Fibroblast of skin of left biceps (primary cell): ENCODE results near the gene CEP162.
"Not testable (repeated sequence)": the region's sequence is repeated elsewhere in the genome, so short reads cannot be mapped to it uniquely, and the experiment has no call there.

Experiments
- DNase-seq, 2 experiments: peaks; one replicate each; pipeline ENCODE4 v3.0.0-alpha.2; 2013; ENCODE audit warnings: low read depth in 2 of 2

The CEP162 gene

DNA sequence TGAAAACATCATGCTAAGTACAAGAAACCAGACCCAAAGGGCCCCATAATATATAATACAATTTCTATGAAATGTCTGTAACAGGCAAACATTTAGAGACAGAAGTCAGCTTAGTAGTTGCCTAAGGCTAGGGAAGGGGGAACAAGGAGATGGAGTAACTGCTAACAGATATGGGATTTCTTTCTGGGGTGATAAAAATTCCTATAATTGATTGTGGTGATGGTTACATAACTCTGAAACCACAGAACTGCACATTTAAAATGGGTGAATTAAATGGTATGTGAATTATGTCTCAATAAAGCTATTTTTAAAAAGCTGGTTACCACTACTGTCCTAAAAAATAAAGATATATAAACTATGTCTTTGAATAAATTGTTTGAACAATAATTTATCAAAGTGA, 3.2 kb downstream of the CEP162 start:
- DNase-seq: peak; percentile 50 to 56

DNA sequence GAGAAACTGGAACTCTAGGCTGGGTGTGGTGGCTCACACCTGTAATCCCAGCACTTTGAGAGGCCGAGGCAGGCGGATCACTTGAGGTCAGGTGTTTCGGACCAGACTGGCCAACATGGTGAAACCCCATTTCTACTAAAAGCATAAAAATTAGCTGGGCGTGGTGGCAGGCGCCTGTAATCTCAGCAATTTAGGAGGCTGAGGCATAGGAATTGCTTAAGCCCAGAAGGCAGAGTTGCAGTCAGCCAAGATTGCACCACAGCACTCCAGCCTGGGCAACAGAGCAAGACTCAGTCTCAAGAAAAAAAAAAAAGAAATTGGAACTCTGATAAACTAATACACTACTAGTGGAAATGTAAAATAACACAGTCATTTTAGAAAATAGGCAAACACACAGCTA, 3.8 kb downstream of the CEP162 start:
- not testable (repeated sequence) for DNase-seq

DNA sequence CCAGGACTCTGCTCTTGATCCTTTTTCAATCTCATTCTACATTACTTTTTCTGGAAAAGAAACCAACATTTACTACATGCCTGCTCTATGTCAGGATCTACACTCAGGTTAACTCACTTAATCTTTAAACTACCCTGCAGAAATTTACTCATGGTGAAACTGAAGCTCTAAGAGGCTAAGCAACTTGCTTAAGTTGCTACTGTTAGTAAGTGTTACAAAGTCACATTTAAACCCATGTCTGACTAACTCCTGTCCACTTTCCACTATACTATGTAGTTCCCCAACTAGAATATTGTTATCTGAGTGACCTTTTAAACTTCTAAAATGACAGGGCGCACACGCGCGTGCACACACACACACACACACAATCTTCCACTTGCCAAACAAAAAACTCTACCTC, 5.0 kb downstream of the CEP162 start:
- no peak for DNase-seq

DNA sequence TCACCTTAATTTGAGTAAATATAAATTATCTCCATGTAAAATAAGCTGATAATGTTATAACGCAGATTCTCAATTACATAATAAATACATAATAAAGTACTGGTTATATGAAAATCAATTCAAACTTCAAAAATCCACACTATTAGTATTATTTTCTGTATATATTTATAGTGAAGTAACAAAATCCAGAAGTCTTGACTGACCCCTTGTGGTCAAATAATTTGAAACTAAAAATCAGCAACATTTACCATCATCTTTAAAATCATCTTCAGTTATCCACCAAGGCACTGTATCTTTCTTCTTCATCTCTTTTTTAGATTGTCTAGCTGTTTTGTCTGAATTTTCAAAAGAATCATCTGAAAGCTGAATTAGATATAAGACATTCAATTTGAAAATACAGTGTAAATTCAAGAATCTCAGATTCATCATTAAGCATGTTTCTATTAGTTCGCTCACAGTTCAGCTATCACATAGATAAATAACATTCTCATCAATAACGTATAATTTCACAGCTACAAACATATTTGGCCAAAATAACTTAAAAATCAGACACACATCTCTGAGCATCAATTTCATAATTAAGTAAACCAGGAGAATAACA, 6.5 kb downstream of the CEP162 start:
- peak in 1 of 2 experiments; percentile 5 for DNase-seq

DNA sequence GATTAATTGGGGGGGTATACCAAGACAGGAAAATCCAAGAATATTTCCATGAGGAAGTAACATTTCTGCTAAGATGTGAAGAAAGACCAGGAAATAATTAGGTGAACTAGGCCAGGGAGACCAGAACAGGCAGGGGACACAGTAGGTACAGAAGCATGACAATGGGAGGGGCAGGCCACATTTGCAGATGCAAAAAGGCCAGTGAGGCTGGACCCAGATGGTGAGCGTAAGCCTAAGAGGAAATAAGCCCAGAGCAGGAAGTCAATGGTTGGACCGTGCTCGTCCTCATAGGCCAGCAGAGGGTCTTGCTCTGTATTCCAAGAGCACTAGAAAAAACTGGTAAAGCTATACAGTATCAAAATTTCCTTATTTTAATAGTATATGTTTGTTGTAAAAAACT, 9.4 kb downstream of the CEP162 start:
- no peak for DNase-seq

DNA sequence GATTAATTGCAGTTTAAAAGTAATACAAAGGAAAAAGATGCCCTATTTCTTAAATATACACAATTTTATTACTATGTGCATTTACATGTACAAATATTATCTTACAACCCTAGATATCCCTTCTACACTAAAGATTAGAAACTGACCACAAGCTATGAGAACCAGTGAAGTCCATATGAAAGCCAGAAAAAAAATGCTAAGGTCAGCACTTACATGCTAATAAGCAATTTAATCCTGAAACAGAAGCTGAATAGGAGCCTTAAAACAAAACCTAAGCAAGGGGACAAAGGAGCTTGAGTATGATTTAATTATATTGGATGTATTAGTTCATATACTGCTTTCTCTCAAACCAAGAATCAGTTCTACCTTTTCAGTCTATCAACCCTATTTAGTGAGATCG, 14.2 kb downstream of the CEP162 start:
- DNase-seq: no peak

DNA sequence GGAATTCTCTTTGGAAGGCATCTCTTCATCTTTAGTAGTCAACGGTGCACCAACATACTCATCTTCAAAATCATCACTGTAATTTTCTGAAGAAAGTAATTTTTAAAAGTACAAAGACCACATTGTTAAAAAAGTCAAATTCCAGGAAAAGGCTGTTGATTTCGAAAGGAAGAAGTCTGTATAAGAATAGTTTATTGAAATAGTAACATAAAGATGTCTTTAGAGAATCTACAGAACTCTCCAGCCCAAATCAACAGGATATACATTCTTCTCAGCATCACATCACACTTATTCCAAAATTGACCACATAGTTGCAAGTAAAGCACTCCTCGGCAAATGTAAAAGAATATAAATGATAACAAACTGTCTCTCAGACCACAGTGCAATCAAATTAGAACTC, 23.4 kb downstream of the CEP162 start:
- DNase-seq: no peak

DNA sequence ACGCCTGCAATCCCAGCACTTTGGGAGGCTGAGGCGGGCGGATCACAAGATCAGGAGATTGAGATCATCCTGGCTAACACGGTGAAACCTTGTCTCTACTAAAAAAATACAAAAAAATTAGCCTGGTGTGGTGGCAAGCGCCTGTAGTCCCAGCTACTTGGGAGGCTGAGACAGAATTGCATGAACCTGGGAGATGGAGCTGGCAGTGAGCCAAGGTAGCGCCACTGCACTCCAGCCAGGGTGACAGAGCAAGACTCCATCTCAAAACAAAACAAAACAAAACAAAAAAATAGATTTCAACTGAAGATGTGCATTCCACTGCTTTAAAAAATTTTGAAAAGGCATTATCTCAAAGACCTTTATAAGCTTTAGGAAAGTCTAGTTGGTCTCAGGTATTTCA, 27.5 kb downstream of the CEP162 start:
- not testable (repeated sequence) for DNase-seq

DNA sequence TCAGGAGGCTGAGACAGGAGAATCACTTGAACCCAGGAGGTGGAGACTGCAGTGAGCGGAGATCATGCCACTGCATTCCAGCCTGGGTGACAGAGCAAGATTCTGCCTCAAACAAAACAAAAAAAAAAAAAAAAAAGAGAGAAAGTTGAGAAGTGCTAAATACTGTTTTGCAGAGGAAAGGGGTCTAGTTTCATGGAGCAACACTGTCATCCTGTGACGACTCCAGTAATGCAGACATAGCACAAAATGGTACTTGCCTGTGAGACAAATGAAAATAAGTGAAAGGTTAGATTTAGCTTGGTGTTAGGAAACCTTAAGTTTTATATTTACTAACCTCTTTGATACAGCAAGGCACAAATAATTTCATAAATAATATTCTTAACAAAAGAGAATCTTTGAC, 29.7 kb downstream of the CEP162 start:
- no peak for DNase-seq

DNA sequence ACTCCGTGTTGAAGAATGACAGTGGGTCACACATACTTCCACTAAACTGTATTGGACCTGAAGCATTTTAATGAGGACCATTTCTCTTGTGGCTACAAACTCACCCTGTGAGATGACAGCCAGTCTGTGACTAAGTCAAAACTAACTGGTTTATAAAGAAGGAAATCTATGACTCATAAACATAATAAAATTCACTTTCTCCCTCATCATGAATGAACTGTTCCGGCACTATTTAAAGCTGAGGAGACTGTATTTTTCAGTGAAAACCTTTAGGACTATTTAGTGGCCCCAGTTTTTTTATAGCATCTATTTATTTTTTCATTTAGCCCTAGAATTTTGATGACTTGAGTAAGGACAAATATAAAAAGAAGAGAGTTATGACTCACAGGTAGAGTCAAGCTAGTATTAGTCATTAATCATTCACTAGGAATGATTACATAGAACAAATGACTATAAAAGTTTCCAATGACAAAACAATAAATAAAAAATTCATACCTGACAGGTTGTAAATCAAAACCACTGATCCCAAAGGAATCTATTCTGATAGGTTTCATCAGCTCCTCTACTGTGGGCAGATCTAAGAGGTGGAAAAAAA, 34.2 kb downstream of the CEP162 start:
- peak; percentile 19 to 37 for DNase-seq

DNA sequence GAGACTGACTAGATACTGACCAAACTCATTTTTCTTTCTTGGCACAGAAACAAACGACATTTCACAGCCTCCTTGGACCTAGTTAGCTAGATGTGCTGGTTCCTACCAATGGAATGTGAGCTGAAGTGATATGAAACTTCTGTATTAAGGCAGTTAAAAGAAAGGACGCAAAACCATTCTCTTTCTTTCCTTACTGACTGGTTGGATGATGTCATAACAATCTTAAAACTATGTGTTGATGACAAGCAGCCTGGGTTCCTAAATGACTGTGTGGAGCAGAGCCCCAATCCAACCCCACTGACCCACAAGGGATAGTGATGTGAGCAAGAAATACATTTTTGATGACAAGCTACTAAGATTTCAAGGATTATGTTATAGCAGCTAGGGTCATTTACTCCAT, 35.6 kb downstream of the CEP162 start:
- DNase-seq: no peak

DNA sequence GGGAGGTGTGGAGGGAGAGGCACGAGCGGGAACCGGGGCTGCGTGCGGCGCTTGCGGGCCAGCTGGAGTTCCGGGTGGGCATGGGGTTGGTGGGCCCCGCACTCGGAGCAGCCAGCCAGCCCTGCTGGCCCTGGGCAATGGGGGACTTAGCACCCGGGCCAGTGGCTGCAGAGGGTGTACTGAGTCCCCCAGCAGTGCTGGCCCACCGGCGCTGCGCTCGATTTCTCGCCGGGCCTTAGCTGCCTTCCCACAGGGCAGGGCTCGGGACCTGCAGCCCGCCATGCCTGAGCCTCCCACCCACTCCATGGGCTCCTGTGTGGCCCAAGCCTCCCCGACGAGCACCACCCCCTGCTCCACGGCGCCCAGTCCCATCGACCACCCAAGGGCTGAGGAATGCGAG, 38.1 kb downstream of the CEP162 start:
- DNase-seq: not testable (repeated sequence)

DNA sequence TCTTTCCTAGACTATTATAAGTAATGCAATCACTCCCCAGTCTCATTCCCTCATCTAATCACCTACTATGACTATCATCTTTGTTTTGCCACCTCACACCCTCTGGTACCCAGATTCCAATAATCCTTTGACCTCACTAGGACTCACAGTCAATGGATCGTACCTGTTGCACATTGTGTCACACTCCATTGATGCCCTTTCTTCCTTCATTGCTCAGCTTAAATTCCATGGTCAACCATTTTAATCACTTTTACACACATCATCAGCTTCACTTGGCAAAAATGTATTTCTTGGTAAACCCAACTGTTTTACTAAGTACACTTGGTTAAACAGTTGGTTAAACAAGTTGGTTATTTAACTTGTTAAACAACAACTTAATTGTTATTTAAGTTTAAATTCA, 44.0 kb downstream of the CEP162 start:
- no peak for DNase-seq

DNA sequence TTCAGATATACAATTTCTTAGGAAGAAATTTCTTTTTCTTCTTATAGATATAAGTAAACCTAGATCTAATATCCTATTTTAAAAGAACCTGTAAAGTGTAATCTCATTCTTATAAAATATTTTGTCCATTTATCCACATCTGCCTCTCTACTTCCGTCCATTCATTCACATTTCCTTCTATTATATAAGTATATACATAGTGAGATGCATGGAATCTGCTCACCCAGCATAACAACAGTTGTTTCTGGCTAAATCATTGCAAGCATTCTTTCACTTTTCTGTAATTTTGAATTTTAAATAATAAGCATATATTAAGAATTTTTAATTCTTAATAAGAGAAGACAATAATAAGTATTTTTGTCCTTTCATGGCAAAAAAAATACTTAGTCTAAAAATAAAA, 45.4 kb downstream of the CEP162 start:
- no peak for DNase-seq

DNA sequence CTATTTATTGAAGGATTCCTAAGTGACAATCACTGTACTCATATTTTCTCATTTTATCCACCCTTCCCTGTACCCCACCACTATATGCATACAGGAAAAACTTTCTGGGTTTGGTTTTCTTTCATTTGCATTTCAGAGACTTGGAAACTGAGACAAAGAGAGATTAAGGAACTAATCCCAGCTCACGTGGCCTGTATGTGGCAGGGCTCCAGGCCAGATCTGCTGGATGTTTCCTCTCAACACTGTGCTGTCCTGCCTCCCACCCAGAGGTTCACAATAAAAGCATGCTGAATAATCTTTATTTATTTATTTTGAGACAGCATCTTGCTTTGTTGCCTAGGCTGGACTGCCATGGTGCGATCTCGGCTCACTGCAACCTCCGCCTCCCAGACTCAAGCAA, 50.2 kb downstream of the CEP162 start:
- no peak for DNase-seq

DNA sequence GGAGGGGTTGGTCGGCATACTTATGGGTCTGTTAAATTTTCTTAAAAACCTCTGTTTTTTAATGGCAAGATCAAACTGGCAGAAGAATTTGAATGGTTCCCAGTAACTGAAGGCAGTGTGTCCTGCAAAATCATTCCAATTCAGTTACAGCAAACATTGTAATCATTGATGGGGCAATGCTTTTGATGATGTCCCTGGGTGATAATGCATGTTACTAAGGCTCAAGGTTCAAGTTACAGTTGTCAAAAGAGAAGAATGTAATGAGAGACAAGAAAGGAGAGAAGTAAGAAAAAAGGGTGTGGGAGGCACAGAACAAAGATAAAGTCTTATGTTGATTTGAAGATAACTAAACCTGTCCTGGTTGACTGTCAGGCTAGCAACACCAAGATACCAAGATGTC, 54.9 kb downstream of the CEP162 start:
- no peak for DNase-seq

DNA sequence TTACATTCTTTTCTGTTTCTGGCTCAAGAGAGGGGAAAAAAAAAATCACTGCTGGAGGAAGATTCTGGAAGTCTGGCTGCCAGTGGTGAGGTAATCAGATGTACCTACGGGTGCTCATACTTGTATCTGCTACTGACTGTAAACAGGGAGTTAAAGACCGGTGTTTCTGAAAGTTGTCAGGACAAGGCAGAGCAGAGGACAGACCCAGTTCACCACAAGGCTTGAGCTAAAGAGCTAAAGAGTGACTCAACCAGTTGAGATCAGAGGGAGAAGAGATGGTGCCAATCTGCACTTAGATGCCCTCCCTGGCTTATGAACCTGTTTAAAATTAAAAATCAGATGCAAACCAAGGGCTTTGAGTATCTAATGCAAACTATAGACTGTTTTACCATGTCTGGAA, 55.4 kb downstream of the CEP162 start:
- DNase-seq: no peak

DNA sequence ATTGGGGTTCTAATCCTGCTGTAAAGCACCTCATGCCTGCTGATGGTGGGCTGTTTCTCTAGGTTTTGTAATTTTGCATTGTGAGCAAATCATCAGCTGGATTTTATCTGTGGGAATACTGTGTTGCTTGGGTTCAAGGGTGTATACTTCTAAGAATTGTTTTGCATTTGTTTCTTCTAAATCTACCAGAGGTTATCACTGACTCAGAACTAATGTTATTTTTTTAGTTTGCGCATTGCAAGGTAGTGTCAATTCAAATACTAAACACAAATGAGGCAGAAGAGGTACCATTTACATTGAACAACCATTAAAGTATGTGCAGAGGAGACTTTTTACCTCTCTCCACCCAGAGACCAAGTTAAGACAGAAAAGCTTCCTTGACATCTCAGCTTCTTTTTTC, 60.0 kb downstream of the CEP162 start:
- no peak for DNase-seq

DNA sequence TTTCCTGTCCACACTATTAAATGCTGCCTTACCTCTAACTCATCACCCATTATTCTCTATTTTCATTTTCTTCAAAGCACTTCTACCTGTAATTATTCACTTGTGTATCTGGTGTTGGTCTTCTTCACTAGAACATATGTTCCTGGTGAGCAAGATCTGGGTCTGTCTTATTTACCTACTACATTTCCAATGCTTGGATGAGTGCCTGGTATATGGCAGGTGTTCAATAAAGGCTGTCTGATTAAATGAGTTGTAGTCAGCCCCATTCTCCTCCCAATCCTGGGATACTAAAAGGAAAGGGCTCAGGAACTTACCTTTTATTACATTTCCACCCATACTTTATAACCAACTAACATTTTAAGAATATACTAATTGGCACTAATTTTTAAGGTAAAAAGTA, 61.0 kb downstream of the CEP162 start:
- DNase-seq: no peak

DNA sequence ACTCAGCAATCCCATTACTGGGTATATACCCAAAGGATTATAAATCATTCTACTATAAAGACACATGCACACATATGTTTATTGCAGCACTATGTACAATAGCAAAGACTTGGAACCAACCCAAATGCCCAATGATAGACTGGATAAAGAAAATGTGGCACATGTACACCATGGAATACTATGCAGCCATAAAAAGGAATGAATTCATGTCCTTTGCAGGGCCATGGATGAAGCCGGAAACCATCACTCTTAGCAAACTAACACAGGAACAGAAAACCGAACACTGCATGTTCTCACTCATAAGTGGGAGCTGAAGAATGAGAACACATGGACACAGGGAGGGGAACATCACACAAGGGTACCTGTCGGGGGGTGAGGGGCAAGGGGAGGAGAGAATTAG, 63.1 kb downstream of the CEP162 start:
- DNase-seq: not testable (repeated sequence)

DNA sequence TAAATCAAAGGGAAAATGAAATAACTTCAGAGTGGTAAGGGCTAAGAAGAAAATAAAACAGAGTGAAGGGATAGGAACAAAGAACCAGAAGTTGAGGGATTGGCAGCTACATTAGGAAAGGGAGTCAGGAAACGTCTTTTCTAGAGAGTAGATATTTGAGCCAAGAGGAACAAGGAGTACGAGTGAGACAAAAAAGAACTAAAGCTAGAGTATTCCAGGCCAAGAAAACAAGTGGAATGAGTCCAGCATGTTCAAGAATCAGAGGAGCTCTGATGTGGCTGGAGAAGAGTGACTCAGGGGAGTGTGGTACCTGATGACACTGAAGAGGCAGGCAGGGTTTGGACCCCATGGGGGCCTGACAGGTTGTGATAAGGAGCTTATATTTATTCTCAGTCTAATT, 66.3 kb downstream of the CEP162 start:
- no peak for DNase-seq

DNA sequence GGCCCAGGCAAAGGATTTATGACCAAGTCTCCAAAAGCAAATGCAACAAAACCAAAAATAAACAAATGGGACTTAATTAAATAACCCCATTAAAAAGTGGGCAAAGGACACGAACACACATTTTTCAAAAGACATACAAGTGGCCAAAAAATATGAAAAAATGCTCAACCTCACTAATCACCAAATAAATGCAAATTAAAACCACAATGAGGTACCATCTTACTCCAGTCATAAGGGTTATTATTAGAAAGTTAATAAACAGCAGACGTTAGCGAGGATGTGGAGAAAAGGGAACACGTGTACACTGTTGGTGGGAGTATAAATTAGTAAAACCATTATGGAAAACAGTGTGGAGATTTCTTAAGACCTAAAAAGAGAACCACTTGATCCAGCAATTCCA, 71.1 kb downstream of the CEP162 start:
- DNase-seq: no peak

DNA sequence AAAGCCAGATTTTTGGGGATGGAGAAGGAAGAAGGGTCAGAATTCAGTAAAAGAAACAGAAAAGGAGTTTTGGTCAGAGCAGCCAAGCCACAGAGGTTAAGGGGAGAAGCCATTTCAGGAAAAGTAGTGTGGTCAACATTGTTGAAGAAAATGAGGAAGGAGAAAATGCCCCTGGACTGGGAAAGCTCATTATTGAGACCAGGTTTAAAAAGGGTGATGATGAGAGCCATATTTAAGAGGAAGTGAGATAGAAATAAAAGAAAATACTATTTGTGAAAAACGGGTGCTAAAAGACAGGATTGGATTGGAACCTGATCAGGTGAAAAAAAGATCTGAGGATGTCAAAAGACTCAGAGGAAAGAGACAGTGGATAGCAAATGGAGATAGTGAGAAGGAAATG, 75.8 kb downstream of the CEP162 start:
- no peak for DNase-seq

DNA sequence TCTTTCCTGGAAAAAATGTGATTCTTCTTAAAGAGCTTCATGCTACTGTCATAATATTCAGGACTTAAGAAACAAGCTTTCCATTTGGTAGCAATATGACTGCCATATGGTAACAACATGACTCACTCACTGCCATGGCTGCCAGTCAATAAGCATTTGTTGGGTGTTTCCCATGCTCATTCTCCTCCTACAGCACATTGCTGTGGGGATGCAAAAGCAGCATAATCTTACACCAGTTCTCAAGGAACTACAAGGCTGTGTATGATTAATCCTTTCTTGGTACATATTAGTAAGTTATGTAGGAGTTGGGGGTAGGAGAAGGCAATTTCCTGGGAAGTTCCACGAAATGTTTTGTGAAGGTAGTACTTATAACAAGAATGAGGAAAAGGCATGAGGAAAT, 76.7 kb downstream of the CEP162 start:
- peak; percentile 51 to 55 for DNase-seq
